B cell (primary cell): ENCODE measurements around the gene BRIP1. TPM values are rescaled to one million over a fixed set of nuclear protein-coding genes. Genes with fewer than 3 reads are reported as not detected.
"Not testable (repeated sequence)": the region's sequence is repeated elsewhere in the genome, so short reads cannot be mapped to it uniquely, and the experiment has no call there.

Experiments used
- ATAC-seq: fragments of 200-7000 bp; cut with Tn5 transposase; one replicate; pipeline ENCODE4 v1.10.0; 2021; ENCODE audit warnings: low read depth, mild to moderate bottlenecking, moderate number of reproducible peaks, moderate library complexity
- CTCF ChIA-PET: fragments of 350-600 bp; sonication (Branson Sonifier 250); formaldehyde crosslinking; loops from one replicate; lab custom pipeline; 2021; ENCODE audit warnings: antibody characterized with exemption, inconsistent platforms; lab: Charles Lee
- POLR2A ChIA-PET: fragments of 350-600 bp; sonication (Branson Sonifier 250); formaldehyde crosslinking; loops from one replicate; lab custom pipeline; 2021; ENCODE audit warnings: antibody characterized with exemption; lab: Charles Lee
- DNase-seq: peaks from one replicate; pipeline ENCODE4 v3.0.0; 2013
- H2AFZ ChIP-seq: 2 replicates; pipeline ENCODE4 v1.6.1; 2012; ENCODE audit warnings: mild to moderate bottlenecking, low read depth, low read length; ENCODE audit not compliant: insufficient read depth, poor library complexity, severe bottlenecking
- H3K27ac ChIP-seq, 2 donors: 1 replicate in 1 of 2; 2 replicates in 1 of 2; pipeline ENCODE4 v1.5.1; 2012 to 2013; ENCODE audit warnings: low read length in 2 of 2, mild to moderate bottlenecking in 2 of 2, moderate library complexity in 1 of 2
- H3K27me3 ChIP-seq, 4 experiments: fragments of 200-600 bp in 1 of 4; sonication (generic) in 1 of 4; replicated peaks in 1 of 4; 1 replicate in 2 of 4; 2 replicates in 2 of 4; pipeline versions ENCODE4 v1.6.1 to v1.7.0; 2013 to 2016; ENCODE audit warnings: low read length in 3 of 4, mild to moderate bottlenecking in 2 of 4, mixed read lengths in 1 of 4, moderate library complexity in 1 of 4; ENCODE audit not compliant: insufficient read depth in 4 of 4, control insufficient read depth in 3 of 4; ENCODE audit errors: control extremely low read depth in 1 of 4
- H3K36me3 ChIP-seq, 2 experiments: replicated peaks in 1 of 2; 1 replicate in 1 of 2; 2 replicates in 1 of 2; pipeline versions ENCODE4 v1.6.1 to v1.7.1; 2013; ENCODE audit warnings: low read length in 1 of 2; ENCODE audit not compliant: insufficient read depth in 2 of 2, control insufficient read depth in 1 of 2; ENCODE audit errors: control extremely low read depth in 1 of 2, extremely low read depth in 1 of 2
- H3K4me1 ChIP-seq, 2 donors: fragments of 200-600 bp in 1 of 2; sonication (generic) in 1 of 2; 1 replicate in 1 of 2; 2 replicates in 1 of 2; pipeline versions ENCODE4 v1.5.1 to v1.6.1; 2013 to 2017; ENCODE audit warnings: low read length in 2 of 2; ENCODE audit not compliant: control insufficient read depth in 2 of 2, insufficient read depth in 2 of 2
- H3K4me2 ChIP-seq: replicated peaks from 2 replicates; pipeline ENCODE3; 2012; ENCODE audit warnings: mild to moderate bottlenecking, low read depth, low read length; ENCODE audit not compliant: poor library complexity, severe bottlenecking
- H3K4me3 ChIP-seq, 5 experiments: fragments of 200-600 bp in 1 of 5; sonication (generic) in 1 of 5; 1 replicate in 3 of 5; 2 replicates in 2 of 5; pipeline versions ENCODE4 v1.5.1 to v1.7.0; 2011 to 2016; ENCODE audit warnings: low read length in 4 of 5, mild to moderate bottlenecking in 4 of 5, low read depth in 2 of 5, control low read depth in 1 of 5, moderate library complexity in 1 of 5; ENCODE audit not compliant: insufficient read depth in 1 of 5; ENCODE audit errors: control extremely low read depth in 1 of 5, extremely low read depth in 1 of 5
- H3K79me2 ChIP-seq: fragments of 200-600 bp; sonication (generic); one replicate; pipeline ENCODE4 v1.6.0; 2016; ENCODE audit warnings: low read length; ENCODE audit not compliant: control insufficient read depth, insufficient read depth
- H3K9ac ChIP-seq: fragments of 200-600 bp; sonication (generic); 2 replicates; pipeline ENCODE4 v1.6.1; 2017; ENCODE audit warnings: mild to moderate bottlenecking, low read length, moderate library complexity
- H3K9me3 ChIP-seq, 3 donors: one replicate each; pipeline versions ENCODE4 v1.6.1 to v1.7.1; 2013; ENCODE audit warnings: low read length in 2 of 3; ENCODE audit not compliant: control insufficient read depth in 2 of 3, insufficient read depth in 1 of 3; ENCODE audit errors: control extremely low read depth in 1 of 3
- H4K20me1 ChIP-seq: 2 replicates; pipeline ENCODE4 v1.6.0; 2012; ENCODE audit warnings: mild to moderate bottlenecking, low read length; ENCODE audit not compliant: insufficient read depth, control insufficient read depth, poor library complexity, severe bottlenecking
- H3K27ac Mint-ChIP-seq: one replicate; pipeline ENCODE4 v1.8.0; 2021; ENCODE audit warnings: mixed read lengths
- H3K27me3 Mint-ChIP-seq: one replicate; pipeline ENCODE4 v1.8.0; 2021; ENCODE audit warnings: mixed read lengths
- H3K4me1 Mint-ChIP-seq: one replicate; pipeline ENCODE4 v1.8.0; 2021; ENCODE audit warnings: mixed read lengths
- H3K4me3 Mint-ChIP-seq: one replicate; pipeline ENCODE4 v1.8.0; 2021; ENCODE audit warnings: mixed read lengths
- H3K9me3 Mint-ChIP-seq: one replicate; pipeline ENCODE4 v1.8.0; 2022; ENCODE audit warnings: mixed read lengths; ENCODE audit not compliant: insufficient read depth
- CTCF ChIP-seq: fragments of 200-600 bp; IDR thresholded peaks from one replicate; pipeline ENCODE4 v1.8.0; 2022; ENCODE audit warnings: antibody characterized with exemption, mild to moderate bottlenecking
- EZH2 ChIP-seq: IDR thresholded peaks from 2 replicates; pipeline ENCODE4 v1.6.1; 2012; ENCODE audit warnings: borderline replicate concordance, low read depth, mild to moderate bottlenecking, moderate library complexity, low read length; ENCODE audit not compliant: insufficient read depth, poor library complexity, severe bottlenecking
- WGBS: methylation state at CpG from one replicate; pipeline ENCODE4 v1.1.5; 2013; ENCODE audit warnings: missing lambda C conversion rate; ENCODE audit not compliant: insufficient coverage; 5-methylcytosine and 5-hydroxymethylcytosine counted together
- intact Hi-C: fragments of 100-400 bp; cut with micrococcal nuclease; formaldehyde crosslinking; loops from one replicate; pipeline ENCODE4 v1.10.0; 2022
- polyA plus RNA-seq: library from polyadenylated mRNA; depleted of rRNA; stranded (reverse); fragments of >200 nt; gene quantifications from 2 replicates; pipeline ENCODE4 v1.2.3, GENCODE V29; 2012
- total RNA-seq, 2 donors: library from RNA; stranded (reverse); fragments of 120-200 nt in 1 of 2; gene quantifications; 1 replicate in 1 of 2; 2 replicates in 1 of 2; pipeline versions ENCODE4 v1.2.3 to v1.2.4, GENCODE V29; 2013 to 2022

The BRIP1 gene
- total and polyA plus RNA-seq, 2 donors (not counting 1 experiment from before 2014, with no cell fraction given), result 0.89 to 2.4 TPM

- Mint-ChIP-seq H3K4me1 (peaks cover 5% of the 10 kb centered on the region), H3K9me3 (peaks cover 5% of the 10 kb centered on the region), H3K27ac (no peak overlapping the region), H3K27me3 (no peaks in the 10 kb centered on the region), H3K4me3 (no peak overlapping the region)
- CTCF ChIA-PET, result interaction anchor here (0.7 kb wide), 1 partner anchor 46 kb away, joined by 5 read pairs; no protein-coding TSS in a partner anchor
- Histone ChIP-seq H3K4me1 (no peaks in the 10 kb centered on the region), H3K4me3 (no peak overlapping the region), H2AFZ (no peak overlapping the region), H3K27ac (no peak overlapping the region), H3K79me2 (no peaks in the 10 kb centered on the region), H3K9ac (no peak overlapping the region), H4K20me1 (no peaks in the 10 kb centered on the region), H3K4me2 (no peak overlapping the region), H3K9me3 (peaks cover 1 to 9% (median 7%) of the 10 kb centered on the region in 3 donors), H3K27me3 (no peaks in the 10 kb centered on the region), H3K36me3 (no peaks in the 10 kb centered on the region)
- WGBS, result 83% methylated on average over 2 of the region's 6 CpGs
- no peak for DNase-seq
- intact Hi-C loops, result no loop called here
- POLR2A ChIA-PET, result no interaction called here
- TF ChIP-seq EZH2 (no peak), CTCF (no peak)
- no peak for ATAC-seq
Observed at GRCh38 chr17:61822326-61823285, 40.7 kb downstream of the BRIP1 start.

GRCh38 chr17:61821655-61822054, 41.7 kb downstream of the BRIP1 start:
- peaks cover 12% of the 10 kb centered on the region for H3K4me1 Mint-ChIP-seq
- peaks cover 1 to 9% (median 7%) of the 10 kb centered on the region in 3 donors for H3K9me3 ChIP-seq
- ChIA-PET POLR2A (no interaction called here), CTCF (no interaction called here)
- no peak for ATAC-seq
- no peaks in the 10 kb centered on the region for H3K79me2 ChIP-seq
- H3K36me3 ChIP-seq, result no peaks in the 10 kb centered on the region
- no peaks in the 10 kb centered on the region for H3K27me3 Mint-ChIP-seq
- WGBS, result 100% methylated on average over 2 of the region's 4 CpGs
- no peak overlapping the region for H3K9ac ChIP-seq
- H3K4me3 ChIP-seq, result no peak overlapping the region
- H3K4me1 ChIP-seq, result peaks cover 3 to 7% of the 10 kb centered on the region in 2 donors
- TF ChIP-seq EZH2 (no peak), CTCF (no peak)
- H2AFZ ChIP-seq, result no peak overlapping the region
- H3K4me2 ChIP-seq, result no peak overlapping the region
- H3K9me3 Mint-ChIP-seq, result peaks cover 5% of the 10 kb centered on the region
- no peak overlapping the region for H3K27ac ChIP-seq
- no peaks in the 10 kb centered on the region for H3K27me3 ChIP-seq
- no peak for DNase-seq
- no peaks in the 10 kb centered on the region for H4K20me1 ChIP-seq
- H3K27ac Mint-ChIP-seq, result no peak overlapping the region
- no peak overlapping the region for H3K4me3 Mint-ChIP-seq
- intact Hi-C loops, result no loop called here

- CTCF ChIA-PET, result not testable (repeated sequence)
Observed at GRCh38 chr17:61819265-61819664, 44.1 kb downstream of the BRIP1 start.

More at GRCh38 chr17:61819265-61819664, 44.1 kb downstream of the BRIP1 start:
- DNase-seq, H3K27me3 Mint-ChIP-seq, ATAC-seq, H2AFZ ChIP-seq, H3K9ac ChIP-seq, H3K9me3 Mint-ChIP-seq, POLR2A ChIA-PET, H3K36me3 ChIP-seq, H3K4me3 ChIP-seq, H3K9me3 ChIP-seq, H3K27ac ChIP-seq, H4K20me1 ChIP-seq, H3K4me3 Mint-ChIP-seq, H3K79me2 ChIP-seq, H3K27ac Mint-ChIP-seq, H3K4me2 ChIP-seq, H3K27me3 ChIP-seq: not testable (repeated sequence)
- WGBS, result no CpG with 5 or more reads among the region's 3 CpGs
- intact Hi-C loops, result loop anchor here (5.0 kb wide), 1 partner anchor 43 kb away; the partner anchor contains the start of gene BRIP1
- peaks cover 34% of the 10 kb centered on the region for H3K4me1 Mint-ChIP-seq
- H3K4me1 ChIP-seq, result peaks cover 9 to 25% of the 10 kb centered on the region in 2 donors
